Coronary artery (tissue), 2 donors: ENCODE measurements around the gene PHF2.

Experiments
- DNase-seq: peaks from one replicate; pipeline ENCODE4 v3.0.0-alpha.2; 2017; ENCODE audit warnings: low spot score
- H3K27ac ChIP-seq, 2 donors: fragments of 200-600 bp; sonication (generic); one replicate each; pipeline ENCODE4 v1.5.1; 2016 to 2019
- H3K4me3 ChIP-seq: fragments of 200-600 bp; sonication (generic); 2 replicates; pipeline ENCODE4 v1.5.1; 2016; ENCODE audit warnings: mild to moderate bottlenecking, moderate library complexity
- TF ChIP-seq, protein P1 (sequence below): fragments of 200-600 bp; sonication (generic); IDR thresholded peaks from one replicate; pipeline ENCODE4 v1.5.1; 2019; ENCODE audit warnings: antibody characterized with exemption

Gene PHF2

GRCh38 chr9:93726147-93726546 lies 149.8 kb downstream of the PHF2 start:
- H3K27ac ChIP-seq = no peak overlapping the region
- no peak overlapping the region for H3K4me3 ChIP-seq
- no peak for DNase-seq
- TF ChIP-seq, protein P1, sequence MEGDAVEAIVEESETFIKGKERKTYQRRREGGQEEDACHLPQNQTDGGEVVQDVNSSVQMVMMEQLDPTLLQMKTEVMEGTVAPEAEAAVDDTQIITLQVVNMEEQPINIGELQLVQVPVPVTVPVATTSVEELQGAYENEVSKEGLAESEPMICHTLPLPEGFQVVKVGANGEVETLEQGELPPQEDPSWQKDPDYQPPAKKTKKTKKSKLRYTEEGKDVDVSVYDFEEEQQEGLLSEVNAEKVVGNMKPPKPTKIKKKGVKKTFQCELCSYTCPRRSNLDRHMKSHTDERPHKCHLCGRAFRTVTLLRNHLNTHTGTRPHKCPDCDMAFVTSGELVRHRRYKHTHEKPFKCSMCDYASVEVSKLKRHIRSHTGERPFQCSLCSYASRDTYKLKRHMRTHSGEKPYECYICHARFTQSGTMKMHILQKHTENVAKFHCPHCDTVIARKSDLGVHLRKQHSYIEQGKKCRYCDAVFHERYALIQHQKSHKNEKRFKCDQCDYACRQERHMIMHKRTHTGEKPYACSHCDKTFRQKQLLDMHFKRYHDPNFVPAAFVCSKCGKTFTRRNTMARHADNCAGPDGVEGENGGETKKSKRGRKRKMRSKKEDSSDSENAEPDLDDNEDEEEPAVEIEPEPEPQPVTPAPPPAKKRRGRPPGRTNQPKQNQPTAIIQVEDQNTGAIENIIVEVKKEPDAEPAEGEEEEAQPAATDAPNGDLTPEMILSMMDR = no peak
